ENCODE measurements around the gene ABHD1. TPM values are rescaled to one million over a fixed set of nuclear protein-coding genes. Genes with fewer than 3 reads are reported as not detected.

Gene ABHD1
- total RNA-seq, 4 donors from 2014 or later = 0.50 to 1.1 (median 0.65) TPM; not detected in 1

DNA sequence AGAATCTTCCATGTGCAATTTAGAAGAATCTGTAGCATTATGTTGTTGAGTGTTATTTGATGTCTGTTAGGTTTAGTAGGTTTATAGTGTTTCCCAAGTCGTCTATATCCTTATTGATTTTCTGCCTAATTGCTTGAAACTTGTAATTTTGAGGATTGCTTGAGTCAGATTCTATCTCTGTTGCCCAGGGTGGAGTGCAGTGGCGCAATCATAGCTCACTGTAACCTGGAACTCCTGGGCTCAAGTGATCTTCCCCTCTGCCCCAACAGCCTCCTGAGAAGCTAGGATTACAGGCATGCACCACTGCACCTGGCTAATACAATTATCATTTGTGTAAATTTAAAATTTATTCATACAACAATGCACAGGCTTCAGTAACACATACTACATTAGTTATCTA, 22.1 kb downstream of the ABHD1 start:
- no peak for ATAC-seq (ENCODE audit: low FRiP score)
- DNase-seq (ENCODE audit: low spot score) = no peak
- TF ChIP-seq, protein P1, sequence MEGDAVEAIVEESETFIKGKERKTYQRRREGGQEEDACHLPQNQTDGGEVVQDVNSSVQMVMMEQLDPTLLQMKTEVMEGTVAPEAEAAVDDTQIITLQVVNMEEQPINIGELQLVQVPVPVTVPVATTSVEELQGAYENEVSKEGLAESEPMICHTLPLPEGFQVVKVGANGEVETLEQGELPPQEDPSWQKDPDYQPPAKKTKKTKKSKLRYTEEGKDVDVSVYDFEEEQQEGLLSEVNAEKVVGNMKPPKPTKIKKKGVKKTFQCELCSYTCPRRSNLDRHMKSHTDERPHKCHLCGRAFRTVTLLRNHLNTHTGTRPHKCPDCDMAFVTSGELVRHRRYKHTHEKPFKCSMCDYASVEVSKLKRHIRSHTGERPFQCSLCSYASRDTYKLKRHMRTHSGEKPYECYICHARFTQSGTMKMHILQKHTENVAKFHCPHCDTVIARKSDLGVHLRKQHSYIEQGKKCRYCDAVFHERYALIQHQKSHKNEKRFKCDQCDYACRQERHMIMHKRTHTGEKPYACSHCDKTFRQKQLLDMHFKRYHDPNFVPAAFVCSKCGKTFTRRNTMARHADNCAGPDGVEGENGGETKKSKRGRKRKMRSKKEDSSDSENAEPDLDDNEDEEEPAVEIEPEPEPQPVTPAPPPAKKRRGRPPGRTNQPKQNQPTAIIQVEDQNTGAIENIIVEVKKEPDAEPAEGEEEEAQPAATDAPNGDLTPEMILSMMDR (IDR thresholded peaks at IDR 0.05) = no peak

GRCh38 chr2:27147935-27148334, 24.3 kb downstream of the ABHD1 start:
- ATAC-seq (ENCODE audit: low FRiP score) = no peak
- no peak for DNase-seq (ENCODE audit: low spot score)
- TF ChIP-seq, protein P1 (IDR thresholded peaks at IDR 0.05) = no peak

GRCh38 chr2:27148801-27149439, 25.3 kb downstream of the ABHD1 start, which contains the start of gene TCF23:
TCF23 (plus strand) TSS chr2:27149004; CDS start chr2:27149134, 130 bp downstream.
- DNase-seq (ENCODE audit: low spot score) (no peak), ATAC-seq (ENCODE audit: low FRiP score) (peak; percentile 52)
- TF ChIP-seq, protein P1 (IDR thresholded peaks at IDR 0.05) = no peak

GRCh38 chr2:27149570-27150405, 26.2 kb downstream of the ABHD1 start:
- TF ChIP-seq, protein P1 (IDR thresholded peaks at IDR 0.05) = no peak
- DNase-seq (ENCODE audit: low spot score) (no peak), ATAC-seq (ENCODE audit: low FRiP score) (no peak)

- ATAC-seq (ENCODE audit: low FRiP score) (no peak), DNase-seq (ENCODE audit: low spot score) (no peak)
- TF ChIP-seq, protein P1 (IDR thresholded peaks at IDR 0.05) = no peak
Observed at GRCh38 chr2:27150639-27151230, 27.1 kb downstream of the ABHD1 start.

DNA sequence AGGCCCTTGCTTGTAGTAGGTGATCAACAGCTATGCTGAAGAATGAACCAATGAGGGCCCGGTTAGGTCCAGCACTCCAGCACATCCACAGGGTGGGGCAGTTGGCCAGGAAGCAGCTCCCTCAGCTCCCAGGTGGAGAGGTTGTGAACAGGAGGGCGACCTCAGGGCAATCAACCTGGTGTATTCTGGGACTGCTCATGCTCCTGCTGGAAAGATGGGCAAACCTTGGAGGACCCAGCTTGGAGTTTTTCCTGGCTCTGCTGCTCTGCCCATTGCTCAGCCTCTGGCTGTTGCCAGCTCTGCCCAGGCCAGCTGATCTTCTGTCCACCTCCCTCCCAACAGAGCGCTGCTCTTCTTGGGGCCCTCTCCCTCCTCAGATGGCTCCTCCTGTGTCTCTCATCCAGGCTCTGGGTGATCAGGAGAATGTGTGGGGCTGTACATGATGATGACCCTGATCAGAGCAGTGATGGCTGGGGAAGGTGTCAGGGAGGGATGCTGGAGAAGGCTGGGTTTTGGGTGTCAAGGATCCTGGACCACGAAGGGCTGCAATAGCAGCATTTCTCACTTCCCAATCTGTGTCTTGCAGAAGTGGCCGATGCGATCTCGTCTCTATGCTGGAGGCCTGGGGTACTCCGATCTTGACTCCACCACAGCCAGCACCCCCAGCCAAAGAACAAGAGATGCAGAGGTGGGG, 28.6 kb downstream of the ABHD1 start:
- DNase-seq (ENCODE audit: low spot score) (no peak), ATAC-seq (ENCODE audit: low FRiP score) (no peak)
- TF ChIP-seq, protein P1 (IDR thresholded peaks at IDR 0.05) = no peak

All from omental fat pad (tissue), 4 donors.